IPS-NIHi11 (cell line): Measurements from ENCODE around the gene PIAS3.
"Not testable (repeated sequence)": the region's sequence is repeated elsewhere in the genome, so short reads cannot be mapped to it uniquely, and the experiment has no call there.

Experiments used
- DNase-seq: peaks from one replicate; pipeline ENCODE4 v3.0.0; 2012; ENCODE audit warnings: mixed read lengths, low spot score

Gene PIAS3

DNA sequence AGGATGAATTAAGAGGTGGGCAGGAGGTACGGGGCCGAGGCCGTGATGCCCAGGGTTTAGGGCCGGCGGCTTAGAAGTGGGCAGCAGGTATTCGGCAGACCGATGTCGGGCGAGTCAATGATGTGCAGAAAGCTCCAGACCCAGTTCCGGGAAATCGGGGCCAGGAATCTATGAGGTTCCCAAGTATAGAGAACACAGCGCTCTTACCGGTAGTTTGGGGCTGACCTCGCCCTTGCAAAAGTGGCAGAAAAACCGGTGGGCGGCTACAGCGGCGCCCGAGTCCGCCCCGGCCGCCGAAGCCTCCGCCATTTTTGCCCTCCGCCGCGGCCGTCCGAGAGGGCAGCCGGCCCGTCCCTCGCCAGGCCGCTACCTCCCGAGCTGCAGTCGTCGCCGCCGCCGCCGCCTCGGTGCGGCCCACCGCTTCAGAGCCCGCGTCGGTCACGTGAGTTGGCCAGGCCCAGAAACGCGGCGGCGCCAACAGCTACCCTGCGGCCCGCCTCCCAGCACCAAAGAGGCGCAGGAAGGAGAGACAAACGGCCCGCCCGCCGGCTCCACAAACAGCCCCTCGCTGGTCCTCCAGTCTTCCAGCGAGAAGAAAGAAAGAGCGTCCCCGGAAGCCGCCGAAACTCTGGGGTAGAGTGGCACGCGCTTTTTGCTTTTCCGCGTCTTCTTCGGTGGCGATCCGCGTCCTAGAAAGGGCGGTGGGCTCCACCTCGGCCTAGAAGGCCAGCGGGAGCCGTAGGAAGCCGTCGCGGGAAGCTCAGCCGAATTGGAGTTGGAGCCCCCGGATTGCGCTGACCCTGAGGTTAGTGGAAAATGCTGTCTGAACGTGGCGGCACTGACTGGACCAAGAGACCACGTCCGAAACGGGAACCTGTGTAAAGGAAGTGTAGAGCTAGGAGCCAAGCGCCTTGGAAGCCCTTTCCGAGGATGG, 35.0 kb downstream of the PIAS3 start, which contains the start of the genes POLR3C and RNF115:
Gene POLR3C (plus strand): TSS at position 636 of the 934 bp plus-strand sequence. CDS start 1,577 bp downstream, outside the sequence.
Gene RNF115 (minus strand): TSS at position 531 of the 934 bp plus-strand sequence. CDS start 222 bp downstream, at position 309.
- peak; percentile 97 for DNase-seq

DNA sequence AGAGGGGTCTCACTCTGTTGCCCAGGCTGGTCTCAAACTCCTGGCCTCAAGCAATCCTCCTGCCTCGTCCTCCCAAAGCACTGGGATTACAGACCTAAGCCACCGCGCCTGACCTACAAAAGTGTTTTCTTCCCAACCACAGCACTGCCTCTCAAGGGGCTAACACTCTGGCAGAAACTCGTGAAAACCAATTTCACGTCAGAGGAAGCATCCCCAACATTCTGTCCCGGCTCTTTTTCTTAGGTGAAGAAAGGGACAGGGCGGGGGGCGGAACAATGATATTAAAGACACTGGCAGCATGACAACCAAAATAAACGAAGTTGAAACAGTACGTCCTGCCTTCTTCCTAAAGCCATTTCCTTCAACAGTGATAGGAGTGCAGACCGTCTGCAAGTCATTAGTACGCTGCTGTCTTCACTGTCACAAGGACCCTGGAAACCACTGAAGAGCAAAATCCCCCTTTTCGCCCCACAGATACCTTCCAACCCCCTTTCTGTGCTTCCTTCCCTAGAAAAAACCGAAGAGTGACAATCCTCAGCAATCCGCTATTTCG, 36.0 kb downstream of the PIAS3 start:
- not testable (repeated sequence) for DNase-seq

DNA sequence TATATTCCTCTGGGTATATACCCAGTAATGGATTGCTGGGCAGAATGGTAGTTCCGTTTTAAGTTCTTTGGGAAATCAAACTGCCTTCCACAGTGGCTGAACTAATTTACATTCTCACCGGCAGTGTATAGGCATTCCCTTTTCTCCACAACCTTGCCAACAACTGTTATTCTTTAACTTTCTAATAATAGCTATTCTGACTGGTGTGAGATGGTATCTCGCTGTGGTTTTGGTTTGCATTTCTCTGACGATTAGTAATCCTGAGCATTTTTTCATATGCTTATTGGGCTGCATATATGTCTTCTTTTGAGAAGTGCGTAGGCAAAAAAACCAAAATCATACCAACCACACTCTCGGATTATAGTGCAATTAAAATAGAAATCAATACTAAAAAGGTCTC, 40.8 kb downstream of the PIAS3 start:
- DNase-seq, result not testable (repeated sequence)

DNA sequence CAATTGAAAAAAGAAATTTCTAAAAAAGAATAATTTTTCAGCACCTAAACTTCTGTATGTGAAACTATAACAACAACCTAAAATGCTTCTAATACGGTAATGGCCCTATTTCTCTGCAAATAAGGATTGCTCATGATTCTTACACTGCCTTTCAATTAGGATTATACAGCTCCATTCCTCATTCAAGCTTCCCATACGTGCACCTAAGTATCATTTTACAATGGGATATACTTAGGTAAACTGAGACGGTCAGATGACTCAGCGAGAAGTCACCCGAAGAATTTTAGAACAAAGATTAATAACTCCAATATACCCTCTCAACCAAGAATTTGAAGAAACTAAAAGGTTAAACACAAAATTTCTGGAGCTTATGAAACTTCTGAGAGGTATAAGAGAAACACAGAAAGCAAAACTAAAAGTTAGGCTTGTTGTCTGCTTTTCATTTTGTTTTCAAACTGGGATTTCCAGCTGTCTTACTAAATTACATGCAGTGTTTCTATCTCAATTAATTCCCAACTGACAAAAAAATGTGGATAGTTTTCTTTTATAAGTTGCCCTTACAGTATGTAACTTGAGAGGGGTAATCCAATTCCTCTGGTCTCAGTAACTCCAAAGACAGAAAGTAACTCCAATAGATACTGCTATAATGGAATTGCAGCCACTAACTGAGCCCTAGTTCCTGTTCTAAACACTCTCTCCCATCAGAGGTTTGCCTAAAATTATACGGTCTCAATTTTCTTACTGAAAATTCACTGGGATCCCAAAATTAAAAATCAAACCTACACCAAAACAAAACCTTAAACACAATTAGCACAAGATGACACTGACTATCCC, 45.7 kb downstream of the PIAS3 start:
- not testable (repeated sequence) for DNase-seq

DNA sequence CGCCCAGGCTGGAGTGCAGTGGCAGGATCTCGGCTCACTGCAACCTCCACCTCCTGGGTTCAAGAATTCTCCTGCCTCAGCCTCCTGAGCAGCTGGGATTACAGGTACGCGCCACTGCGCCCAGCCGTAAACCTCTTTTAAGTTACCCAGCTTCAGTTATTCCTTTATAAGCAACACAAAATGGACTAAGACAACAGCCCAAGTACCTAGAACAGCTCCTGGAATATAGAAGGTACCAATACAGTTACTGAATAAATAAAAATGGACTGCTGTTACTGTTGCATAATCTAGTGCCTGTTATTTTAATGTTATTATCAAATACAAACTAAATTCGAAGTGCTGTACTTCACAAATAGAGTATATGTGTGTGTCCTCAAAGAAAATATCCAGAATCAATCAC, 52.0 kb downstream of the PIAS3 start:
- DNase-seq, result no peak

DNA sequence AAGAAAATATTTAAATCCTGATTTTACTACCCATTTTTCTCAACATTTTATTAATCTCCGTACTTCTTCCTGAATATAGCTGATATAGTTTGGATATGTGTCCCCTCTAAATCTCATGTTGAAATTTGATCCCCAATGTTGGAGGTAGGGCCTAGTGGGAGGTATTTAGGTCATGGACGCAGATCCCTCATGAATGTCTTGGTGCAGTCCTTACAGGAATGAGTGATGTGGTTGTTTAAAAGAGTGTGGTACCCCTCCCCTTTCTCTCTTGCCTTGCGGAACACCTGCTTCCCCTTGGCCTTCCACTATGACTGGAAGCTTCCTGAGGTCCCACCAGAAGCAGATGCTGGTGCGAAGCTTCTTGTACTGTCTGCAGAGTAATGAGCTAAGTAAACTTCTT, 52.5 kb downstream of the PIAS3 start:
- no peak for DNase-seq

DNA sequence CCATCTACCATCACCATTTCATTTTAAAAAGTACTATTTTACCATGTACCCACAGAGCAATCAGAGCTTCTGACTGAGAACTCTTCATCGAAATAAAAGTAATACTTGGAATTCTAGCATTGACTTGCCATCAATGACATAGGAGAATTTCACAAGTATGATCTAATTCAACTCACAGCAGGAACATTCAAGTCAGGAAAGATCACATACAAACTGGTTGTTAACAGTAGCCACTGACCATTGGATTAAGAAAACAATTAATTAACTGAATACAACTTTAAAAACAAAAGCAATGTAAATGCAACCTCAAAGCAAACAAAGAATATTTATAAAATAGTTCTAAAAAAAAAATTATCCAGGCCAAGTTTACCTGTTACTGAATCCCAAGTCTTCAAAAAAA, 53.8 kb downstream of the PIAS3 start:
- DNase-seq, result no peak

DNA sequence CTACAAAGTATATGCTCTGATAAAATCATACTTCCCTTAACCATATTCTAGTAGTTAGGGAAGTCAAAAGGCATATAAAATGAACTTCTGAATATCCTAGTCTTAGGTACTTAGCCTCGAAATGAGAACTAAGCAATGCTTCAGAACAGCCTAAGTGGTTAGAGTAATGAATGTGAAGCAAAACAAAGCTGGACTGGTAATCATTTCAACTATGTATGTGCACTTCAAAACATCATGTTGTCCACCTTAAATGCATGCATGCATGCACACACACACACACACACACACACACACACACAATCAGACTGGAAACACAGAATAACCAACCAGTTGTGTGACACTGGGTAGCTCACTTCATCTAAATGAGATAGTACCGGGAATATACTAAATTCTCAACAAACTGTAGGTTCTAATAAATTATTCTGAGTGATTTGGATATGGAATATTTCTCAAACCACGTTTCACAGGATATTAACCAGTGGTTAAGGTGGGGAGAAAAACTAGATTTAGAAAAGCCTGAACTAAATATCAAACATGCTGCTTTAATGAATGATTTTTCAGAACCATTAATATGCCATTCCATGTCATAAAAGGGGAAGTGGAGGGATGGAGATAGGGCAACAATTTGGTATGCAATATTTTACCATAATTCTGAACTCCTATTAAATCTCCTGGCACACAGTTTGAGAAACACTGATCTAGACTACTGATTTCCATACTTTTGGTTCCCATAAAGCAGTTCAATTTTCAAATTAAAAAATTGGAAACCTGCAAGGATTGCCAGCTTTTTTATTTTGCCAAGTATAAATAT, 54.4 kb downstream of the PIAS3 start:
- no peak for DNase-seq

DNA sequence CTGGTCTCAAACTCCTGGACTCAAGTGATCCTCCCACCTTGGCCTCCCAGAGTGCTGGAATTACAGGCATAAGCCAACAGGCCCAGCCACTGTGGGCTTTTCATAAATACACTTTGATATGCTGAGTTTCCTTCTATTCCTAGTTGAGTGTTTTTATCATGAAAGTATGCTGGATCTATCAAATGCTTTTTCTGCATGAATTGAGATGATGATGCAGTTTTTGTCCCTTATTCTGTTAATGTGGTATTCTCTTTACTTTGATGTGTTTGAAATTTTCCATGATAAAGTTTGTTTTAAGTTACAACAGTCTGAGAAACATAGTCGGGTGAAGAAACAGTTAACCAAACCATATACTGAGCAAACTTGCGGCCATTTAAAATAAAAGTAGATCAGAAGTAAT, 59.1 kb downstream of the PIAS3 start:
- DNase-seq, result no peak
